HepG2 (cell line): Measurements from ENCODE around the gene COG8. TPM values are rescaled to one million over a fixed set of nuclear protein-coding genes. Genes with fewer than 3 reads are reported as not detected.
A peak's percentile ranks its signal among the peaks of the same experiment; 100 is the strongest.

Experiments used
- CAMTA2 ChIP-seq: sonication (generic); formaldehyde crosslinking; IDR thresholded peaks from 2 replicates; pipeline ENCODE4 v1.4.0; 2020; ENCODE audit warnings: mild to moderate bottlenecking, missing genetic modification reagents, borderline replicate concordance
- CBFB ChIP-seq: sonication (generic); formaldehyde crosslinking; IDR thresholded peaks from 2 replicates; pipeline ENCODE4 v1.4.0; 2020; ENCODE audit warnings: missing genetic modification reagents
- CC2D1A ChIP-seq: sonication (generic); formaldehyde crosslinking; IDR thresholded peaks from 2 replicates; pipeline ENCODE4 v1.8.1; 2023; ENCODE audit warnings: mild to moderate bottlenecking, missing genetic modification reagents
- EED ChIP-seq: sonication (generic); formaldehyde crosslinking; IDR thresholded peaks from 2 replicates; pipeline ENCODE4 v1.5.0; 2020; ENCODE audit warnings: mild to moderate bottlenecking, missing genetic modification reagents
- FOSL2 ChIP-seq: sonication (generic); formaldehyde crosslinking; IDR thresholded peaks from 2 replicates; pipeline ENCODE4 v1.4.0; 2020; ENCODE audit warnings: missing genetic modification reagents
- FOXO1 ChIP-seq: sonication (generic); formaldehyde crosslinking; IDR thresholded peaks from 2 replicates; pipeline ENCODE4 v1.4.0; 2020; ENCODE audit warnings: missing genetic modification reagents
- HNRNPLL ChIP-seq: fragments of 200-400 bp; formaldehyde crosslinking; IDR thresholded peaks from 2 replicates; pipeline ENCODE4 v1.6.1; 2017; ENCODE audit warnings: mild to moderate bottlenecking, low read depth, low read length; ENCODE audit not compliant: poor library complexity, severe bottlenecking
- JUNB ChIP-seq: sonication (generic); formaldehyde crosslinking; IDR thresholded peaks from 2 replicates; pipeline ENCODE4 v1.8.0; 2022; ENCODE audit warnings: missing genetic modification reagents, mild to moderate bottlenecking, borderline replicate concordance
- KDM6A ChIP-seq: IDR thresholded peaks from 2 replicates; pipeline ENCODE4 v1.6.1; 2016; ENCODE audit warnings: low read depth
- LCORL ChIP-seq, 2 experiments: fragments of 450-650 bp in 1 of 2; sonication (generic) in 1 of 2; formaldehyde crosslinking in 1 of 2; IDR thresholded peaks; 2 replicates each; pipeline versions ENCODE4 v1.5.0 to v1.6.1; 2017 to 2020; ENCODE audit warnings: antibody characterized with exemption in 1 of 2, missing genetic modification reagents in 1 of 2
- NR2F2 ChIP-seq: IDR thresholded peaks from 2 replicates; pipeline ENCODE4 v1.6.1; 2012; ENCODE audit warnings: low read depth, inconsistent platforms, borderline replicate concordance
- PCBP2 ChIP-seq: fragments of 200-400 bp; formaldehyde crosslinking; optimal IDR thresholded peaks from 2 replicates; pipeline ENCODE3; 2018; ENCODE audit warnings: low read length, low read depth; ENCODE audit not compliant: poor library complexity, severe bottlenecking
- PHB2 ChIP-seq: fragments of 450-650 bp; IDR thresholded peaks from 2 replicates; pipeline ENCODE4 v1.6.1; 2018; ENCODE audit not compliant: partially characterized antibody
- POLR2AphosphoS5 ChIP-seq: IDR thresholded peaks from 2 replicates; pipeline ENCODE4 v1.6.1; 2012; ENCODE audit warnings: low read depth, low read length
- SMARCC2 ChIP-seq: fragments of 450-650 bp; IDR thresholded peaks from 2 replicates; pipeline ENCODE4 v1.6.1; 2017; ENCODE audit warnings: antibody characterized with exemption, mild to moderate bottlenecking
- SP5 ChIP-seq: IDR thresholded peaks from 2 replicates; pipeline ENCODE4 v1.6.1; 2016; ENCODE audit warnings: low read depth, borderline replicate concordance
- ZC3H4 ChIP-seq: sonication (generic); formaldehyde crosslinking; IDR thresholded peaks from 2 replicates; pipeline ENCODE4 v1.4.0; 2020; ENCODE audit warnings: missing genetic modification reagents, borderline replicate concordance
- ZKSCAN8 ChIP-seq: IDR thresholded peaks from 2 replicates; pipeline ENCODE4 v1.6.1; 2016; ENCODE audit warnings: borderline replicate concordance, missing genetic modification reagents, missing compliant biosample characterization
- ZNF382 ChIP-seq: sonication (generic); formaldehyde crosslinking; IDR thresholded peaks from 2 replicates; pipeline ENCODE4 v1.5.0; 2020; ENCODE audit warnings: missing genetic modification reagents, mild to moderate bottlenecking, borderline replicate concordance
- ZNF530 ChIP-seq: sonication (generic); formaldehyde crosslinking; IDR thresholded peaks from 2 replicates; pipeline ENCODE4 v1.5.0; 2020; ENCODE audit warnings: low read depth, mild to moderate bottlenecking, missing genetic modification reagents
- ZNF737 ChIP-seq: sonication (generic); formaldehyde crosslinking; IDR thresholded peaks from 2 replicates; pipeline ENCODE4 v1.5.0; 2020; ENCODE audit warnings: missing genetic modification reagents, mild to moderate bottlenecking, borderline replicate concordance
- ZNF839 ChIP-seq: sonication (generic); formaldehyde crosslinking; IDR thresholded peaks from 2 replicates; pipeline ENCODE4 v1.4.0; 2020; ENCODE audit warnings: missing genetic modification reagents, mild to moderate bottlenecking, borderline replicate concordance
- ZNF883 ChIP-seq: sonication (generic); formaldehyde crosslinking; IDR thresholded peaks from 2 replicates; pipeline ENCODE4 v1.5.1; 2020; ENCODE audit warnings: mild to moderate bottlenecking, missing genetic modification reagents; ENCODE audit errors: not compliant biosample characterization
- ZSCAN20 ChIP-seq: sonication (generic); formaldehyde crosslinking; IDR thresholded peaks from 2 replicates; pipeline ENCODE4 v1.4.0; 2020; ENCODE audit warnings: missing genetic modification reagents, mild to moderate bottlenecking, borderline replicate concordance
- polyA plus RNA-seq, 8 experiments: library from polyadenylated mRNA; depleted of rRNA in 3 of 8; stranded (reverse) in 7 of 8; unstranded in 1 of 8; fragments of >200 nt; fragmentation: Illumina TruSeq in 4 of 8; extraction: Trizol in 4 of 8; gene quantifications; 2 replicates each; pipeline versions ENCODE4 v1.2.1 to v1.2.3, GENCODE V29; 2011 to 2016; ENCODE audit warnings: low read depth in 4 of 8, missing spikeins in 1 of 8, mixed read lengths in 1 of 8; ENCODE audit not compliant: insufficient read depth in 1 of 8
- total RNA-seq, 5 experiments: library from RNA; depleted of rRNA; stranded (reverse); fragments of >200 nt; fragmentation: Illumina TruSeq; extraction: Trizol; gene quantifications; 2 replicates each; pipeline ENCODE4 v1.2.3, GENCODE V29; 2016; ENCODE audit warnings: low read depth in 1 of 5
- TF ChIP-seq, protein P1 (sequence below): fragments of 450-650 bp; IDR thresholded peaks from 2 replicates; pipeline ENCODE4 v1.6.1; 2017
- TF ChIP-seq, protein P2 (sequence below): sonication (generic); formaldehyde crosslinking; IDR thresholded peaks from 2 replicates; pipeline ENCODE4 v1.5.1; 2020; ENCODE audit warnings: missing genetic modification reagents, mild to moderate bottlenecking, borderline replicate concordance
- TF ChIP-seq, protein P3 (sequence below): sonication (generic); formaldehyde crosslinking; IDR thresholded peaks from 2 replicates; pipeline ENCODE4 v1.8.1; 2023; ENCODE audit warnings: mild to moderate bottlenecking, missing genetic modification reagents
- TF ChIP-seq, protein P4 (sequence below): sonication (generic); formaldehyde crosslinking; IDR thresholded peaks from 2 replicates; pipeline ENCODE4 v1.5.1; 2020; ENCODE audit warnings: missing genetic modification reagents, mild to moderate bottlenecking, borderline replicate concordance

Gene COG8
- total and polyA plus RNA-seq, 2 of the 13 experiments (the other 11 are each of a cell fraction or from before 2014, with no cell fraction given): 45.5 to 52.1 TPM

DNA sequence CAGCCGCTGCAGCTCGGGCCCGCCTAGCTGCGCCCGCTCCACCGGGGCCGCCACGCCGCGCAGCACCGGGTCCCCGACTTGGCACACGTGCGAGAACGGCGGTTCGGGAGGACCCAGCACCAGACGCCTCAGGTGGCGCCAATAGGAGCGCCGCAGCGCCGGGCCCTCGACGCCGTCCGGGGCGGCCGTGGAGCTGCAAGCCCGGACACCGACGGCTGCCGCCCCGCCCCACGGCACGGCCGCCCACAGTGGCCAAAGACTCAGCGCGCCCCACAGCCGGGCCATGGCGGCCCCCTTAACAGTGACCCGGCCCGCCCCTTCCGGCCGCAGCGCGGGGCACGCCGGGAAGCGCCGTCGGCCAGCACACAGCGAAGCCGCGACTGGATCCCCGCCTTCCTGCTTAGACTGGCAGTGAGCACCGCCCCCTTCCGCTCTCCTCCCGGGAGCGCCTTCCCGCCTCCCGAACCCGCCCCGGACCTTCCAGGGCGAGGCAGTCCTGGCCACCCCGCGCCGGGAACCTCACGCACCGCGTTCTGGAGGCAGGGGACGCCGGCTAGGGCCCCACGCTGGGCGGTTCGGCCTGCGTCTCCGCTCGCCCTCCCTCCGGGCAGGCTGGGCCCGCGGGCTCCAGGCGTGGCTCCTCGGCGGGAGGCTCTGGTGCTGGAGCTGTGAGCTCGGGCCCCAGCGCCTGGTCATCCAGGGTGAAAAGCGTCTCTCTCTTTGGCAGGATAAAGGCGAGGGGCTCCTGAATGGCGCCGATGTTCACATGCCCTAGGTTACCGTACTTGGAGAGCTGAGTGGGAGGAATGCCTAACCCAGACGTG, 8.9 kb downstream of the COG8 start, which contains the start of gene PDF (continued):
- TF ChIP-seq JUNB (CRISPR knock-in tag) (no peak), PCBP2 (no peak), ZKSCAN8 (CRISPR knock-in tag) (peak; percentile 80), PHB2 (no peak), SMARCC2 (no peak), CBFB (CRISPR knock-in tag) (peak; percentile 84), SP5 (CRISPR knock-in tag) (peak; percentile 99), LCORL (IDR thresholded peaks at IDR 0.05) (no peak), LCORL (CRISPR knock-in tag; IDR thresholded peaks at IDR 0.05) (peak; percentile 70), ZC3H4 (no peak), ZNF737 (CRISPR knock-in tag) (no peak), ZSCAN20 (CRISPR knock-in tag) (peak; percentile 38; the same call in 1 of the 2 replicates), ZNF839 (CRISPR knock-in tag) (peak; percentile 98; the same call in 1 of the 2 replicates), HNRNPLL (peak; percentile 56), CC2D1A (CRISPR knock-in tag) (no peak), FOXO1 (CRISPR knock-in tag) (peak; percentile 67), ZNF530 (CRISPR knock-in tag) (no peak), POLR2AphosphoS5 (peak; percentile 93), ZNF382 (CRISPR knock-in tag) (no peak), ZNF883 (CRISPR knock-in tag) (peak; percentile 97), CAMTA2 (CRISPR knock-in tag) (peak; percentile 98), EED (peak; percentile 66; the same call in 1 of the 2 replicates), KDM6A (CRISPR knock-in tag) (no peak), FOSL2 (peak; percentile 49), NR2F2 (no peak)
- TF ChIP-seq, protein P1, sequence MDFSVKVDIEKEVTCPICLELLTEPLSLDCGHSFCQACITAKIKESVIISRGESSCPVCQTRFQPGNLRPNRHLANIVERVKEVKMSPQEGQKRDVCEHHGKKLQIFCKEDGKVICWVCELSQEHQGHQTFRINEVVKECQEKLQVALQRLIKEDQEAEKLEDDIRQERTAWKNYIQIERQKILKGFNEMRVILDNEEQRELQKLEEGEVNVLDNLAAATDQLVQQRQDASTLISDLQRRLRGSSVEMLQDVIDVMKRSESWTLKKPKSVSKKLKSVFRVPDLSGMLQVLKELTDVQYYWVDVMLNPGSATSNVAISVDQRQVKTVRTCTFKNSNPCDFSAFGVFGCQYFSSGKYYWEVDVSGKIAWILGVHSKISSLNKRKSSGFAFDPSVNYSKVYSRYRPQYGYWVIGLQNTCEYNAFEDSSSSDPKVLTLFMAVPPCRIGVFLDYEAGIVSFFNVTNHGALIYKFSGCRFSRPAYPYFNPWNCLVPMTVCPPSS: no peak
- TF ChIP-seq, protein P2, sequence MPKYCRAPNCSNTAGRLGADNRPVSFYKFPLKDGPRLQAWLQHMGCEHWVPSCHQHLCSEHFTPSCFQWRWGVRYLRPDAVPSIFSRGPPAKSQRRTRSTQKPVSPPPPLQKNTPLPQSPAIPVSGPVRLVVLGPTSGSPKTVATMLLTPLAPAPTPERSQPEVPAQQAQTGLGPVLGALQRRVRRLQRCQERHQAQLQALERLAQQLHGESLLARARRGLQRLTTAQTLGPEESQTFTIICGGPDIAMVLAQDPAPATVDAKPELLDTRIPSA (CRISPR knock-in tag): peak; percentile 25; the same call in 1 of the 2 replicates
- TF ChIP-seq, protein P3, sequence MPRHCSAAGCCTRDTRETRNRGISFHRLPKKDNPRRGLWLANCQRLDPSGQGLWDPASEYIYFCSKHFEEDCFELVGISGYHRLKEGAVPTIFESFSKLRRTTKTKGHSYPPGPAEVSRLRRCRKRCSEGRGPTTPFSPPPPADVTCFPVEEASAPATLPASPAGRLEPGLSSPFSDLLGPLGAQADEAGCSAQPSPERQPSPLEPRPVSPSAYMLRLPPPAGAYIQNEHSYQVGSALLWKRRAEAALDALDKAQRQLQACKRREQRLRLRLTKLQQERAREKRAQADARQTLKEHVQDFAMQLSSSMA: peak; percentile 99
- TF ChIP-seq, protein P4, sequence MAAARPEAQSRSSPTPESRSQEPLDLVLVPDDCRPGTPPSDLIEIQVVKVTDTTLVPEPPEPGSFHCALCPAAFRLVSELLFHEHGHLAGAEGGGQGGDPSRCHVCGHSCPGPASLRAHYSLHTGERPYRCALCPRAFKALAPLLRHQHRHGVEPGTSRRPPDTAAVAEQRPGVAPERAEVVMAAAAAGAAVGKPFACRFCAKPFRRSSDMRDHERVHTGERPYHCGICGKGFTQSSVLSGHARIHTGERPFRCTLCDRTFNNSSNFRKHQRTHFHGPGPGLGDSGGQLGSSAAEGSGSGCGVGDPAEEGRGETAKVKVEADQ (CRISPR knock-in tag): peak; percentile 32; the same call in 1 of the 2 replicates
